Measurements from ENCODE around the gene DCTN5.

Gene DCTN5

DNA sequence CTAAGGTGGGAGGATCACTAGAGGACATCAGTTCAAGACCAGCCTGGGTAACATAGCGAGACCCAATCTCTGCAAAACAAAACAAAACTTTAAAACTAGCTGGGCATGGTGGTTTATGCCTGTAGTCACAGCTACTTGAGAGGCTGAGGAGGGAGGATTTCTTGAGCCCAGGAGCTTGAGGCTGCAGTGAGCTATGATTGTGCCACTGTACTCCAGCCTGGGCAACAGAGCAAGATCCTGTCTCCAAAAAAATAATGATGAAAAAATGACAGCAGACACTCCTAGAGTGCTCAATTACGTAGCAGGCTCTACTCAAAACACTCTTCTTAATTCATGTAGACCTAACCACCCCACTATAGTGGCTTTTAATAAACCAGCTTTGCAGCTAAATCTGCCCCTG, 58.8 kb downstream of the DCTN5 start:
- H3K36me3 ChIP-seq (ENCODE audit: insufficient read depth): no peaks in the 10 kb centered on the region

GRCh38 chr16:23700509-23700908, 59.2 kb downstream of the DCTN5 start:
- TF ChIP-seq CTCF (conservative IDR thresholded peaks at IDR 0.05; ENCODE audit: low read depth, low read length): no peak
- Histone ChIP-seq H3K27me3 (ENCODE audit: insufficient read depth, low read depth) (no peaks in the 10 kb centered on the region), H3K79me2 (ENCODE audit: insufficient read depth, low read depth) (no peaks in the 10 kb centered on the region), H3K36me3 (ENCODE audit: insufficient read depth) (no peaks in the 10 kb centered on the region), H3K27ac (no peak overlapping the region), H3K9ac (no peak overlapping the region), H2AFZ (ENCODE audit: low read depth) (no peak overlapping the region), H4K20me1 (ENCODE audit: insufficient read depth) (no peaks in the 10 kb centered on the region), H3K4me2 (no peak overlapping the region), H3K4me3 (IDR thresholded peaks at IDR 0.05; ENCODE audit: insufficient read depth, low read depth, low read length) (no peak overlapping the region), H3K4me1 (ENCODE audit: low read depth, poor library complexity, severe bottlenecking) (no peaks in the 10 kb centered on the region)

More for the DNA sequence above, 58.8 kb downstream of the DCTN5 start:
- H3K4me2 ChIP-seq: no peak overlapping the region
- H3K27me3 ChIP-seq (ENCODE audit: insufficient read depth, low read depth): no peaks in the 10 kb centered on the region
- no peak overlapping the region for H3K27ac ChIP-seq
- no peak for TF ChIP-seq CTCF (conservative IDR thresholded peaks at IDR 0.05; ENCODE audit: low read depth, low read length)
- no peaks in the 10 kb centered on the region for H3K79me2 ChIP-seq (ENCODE audit: insufficient read depth, low read depth)
- no peak overlapping the region for H2AFZ ChIP-seq (ENCODE audit: low read depth)
- no peaks in the 10 kb centered on the region for H4K20me1 ChIP-seq (ENCODE audit: insufficient read depth)
- H3K9ac ChIP-seq: no peak overlapping the region
- H3K4me1 ChIP-seq (ENCODE audit: low read depth, poor library complexity, severe bottlenecking): no peaks in the 10 kb centered on the region
- no peak overlapping the region for H3K4me3 ChIP-seq (IDR thresholded peaks at IDR 0.05; ENCODE audit: insufficient read depth, low read depth, low read length)

DNA sequence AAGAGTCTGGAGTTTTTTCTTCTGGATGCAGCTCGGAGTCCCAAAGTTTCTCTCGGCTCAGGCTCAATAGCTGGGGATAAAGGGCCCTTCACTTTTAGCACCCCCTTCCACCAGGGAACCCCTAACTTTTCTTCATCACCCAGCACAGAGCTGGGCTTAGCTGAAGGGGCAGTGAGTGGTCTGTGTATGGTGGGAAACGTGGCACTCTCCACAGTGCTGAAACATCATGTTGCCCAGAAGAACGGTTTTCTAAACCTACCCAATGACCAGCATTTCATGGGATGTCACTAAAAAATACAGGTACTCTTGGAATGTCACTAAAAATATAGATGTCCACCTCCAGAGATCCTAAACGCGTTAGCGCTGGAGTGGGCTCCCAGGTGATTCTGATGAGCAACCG, 59.8 kb downstream of the DCTN5 start:
- Histone ChIP-seq H4K20me1 (ENCODE audit: insufficient read depth) (no peaks in the 10 kb centered on the region), H2AFZ (ENCODE audit: low read depth) (no peak overlapping the region), H3K4me3 (IDR thresholded peaks at IDR 0.05; ENCODE audit: insufficient read depth, low read depth, low read length) (no peak overlapping the region), H3K36me3 (ENCODE audit: insufficient read depth) (no peaks in the 10 kb centered on the region), H3K27me3 (ENCODE audit: insufficient read depth, low read depth) (no peaks in the 10 kb centered on the region), H3K4me1 (ENCODE audit: low read depth, poor library complexity, severe bottlenecking) (no peaks in the 10 kb centered on the region), H3K4me2 (no peak overlapping the region), H3K9ac (no peak overlapping the region), H3K79me2 (ENCODE audit: insufficient read depth, low read depth) (no peaks in the 10 kb centered on the region), H3K27ac (no peak overlapping the region)
- no peak for TF ChIP-seq CTCF (conservative IDR thresholded peaks at IDR 0.05; ENCODE audit: low read depth, low read length)

GRCh38 chr16:23702951-23703350, 61.7 kb downstream of the DCTN5 start:
- no peaks in the 10 kb centered on the region for H3K27me3 ChIP-seq (ENCODE audit: insufficient read depth, low read depth)
- no peak overlapping the region for H2AFZ ChIP-seq (ENCODE audit: low read depth)
- H3K36me3 ChIP-seq (ENCODE audit: insufficient read depth): no peaks in the 10 kb centered on the region
- no peaks in the 10 kb centered on the region for H3K4me1 ChIP-seq (ENCODE audit: low read depth, poor library complexity, severe bottlenecking)
- no peak overlapping the region for H3K4me2 ChIP-seq
- H3K9ac ChIP-seq: no peak overlapping the region
- H4K20me1 ChIP-seq (ENCODE audit: insufficient read depth): no peaks in the 10 kb centered on the region
- no peak overlapping the region for H3K4me3 ChIP-seq (IDR thresholded peaks at IDR 0.05; ENCODE audit: insufficient read depth, low read depth, low read length)
- H3K79me2 ChIP-seq (ENCODE audit: insufficient read depth, low read depth): no peaks in the 10 kb centered on the region
- TF ChIP-seq CTCF (conservative IDR thresholded peaks at IDR 0.05; ENCODE audit: low read depth, low read length): no peak
- H3K27ac ChIP-seq: no peak overlapping the region

Data from KMS-11 (cell line).